GM12872 (cell line): ENCODE results near the gene DYRK1B.

ENCODE experiments used
- CTCF ChIP-seq: IDR thresholded peaks from 3 replicates; pipeline ENCODE4 v1.5.1; 2011; ENCODE audit warnings: low read depth, mild to moderate bottlenecking, low read length, moderate library complexity; ENCODE audit not compliant: insufficient read depth

DYRK1B gene

DNA sequence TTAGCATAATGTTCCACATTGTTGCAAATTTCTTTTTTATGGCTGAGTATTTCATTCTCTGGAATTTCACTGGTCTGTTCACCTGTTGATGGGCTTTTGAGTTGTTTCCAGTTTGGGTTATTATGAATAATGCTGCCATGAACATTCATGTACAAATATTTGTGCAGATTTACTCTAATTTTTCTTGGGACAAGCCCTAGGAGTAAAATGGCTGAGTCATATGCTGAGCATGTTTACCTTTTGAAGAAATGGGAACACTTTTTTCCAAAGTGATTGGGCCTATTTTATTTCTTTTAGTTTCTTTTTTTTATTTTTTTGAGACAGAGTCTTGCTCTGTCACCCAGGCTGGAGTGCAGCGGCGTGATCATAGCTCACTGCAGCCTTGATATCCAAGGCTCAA lies 16.9 kb upstream of the DYRK1B start:
- no peak for TF ChIP-seq CTCF

DNA sequence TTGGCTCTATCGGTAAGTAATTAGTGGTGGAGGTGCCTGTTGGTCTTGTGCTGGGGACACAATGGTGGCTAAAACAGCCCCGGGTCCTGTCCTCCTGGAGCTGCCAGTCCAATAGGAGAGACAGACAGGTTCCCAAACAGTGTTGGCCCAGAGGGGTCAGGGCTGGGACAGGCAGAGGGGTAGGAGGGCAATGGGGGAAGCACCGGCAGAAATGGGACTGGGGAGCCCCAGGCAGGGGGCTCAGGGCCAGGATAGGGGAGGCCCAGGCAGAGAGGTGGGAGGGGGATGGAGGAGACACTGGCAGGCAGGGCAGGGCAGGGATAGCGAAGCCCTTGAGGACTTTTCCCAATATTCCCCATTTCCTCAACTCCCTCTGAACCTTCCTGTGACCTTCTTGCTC lies 14.4 kb upstream of the DYRK1B start:
- no peak for TF ChIP-seq CTCF

DNA sequence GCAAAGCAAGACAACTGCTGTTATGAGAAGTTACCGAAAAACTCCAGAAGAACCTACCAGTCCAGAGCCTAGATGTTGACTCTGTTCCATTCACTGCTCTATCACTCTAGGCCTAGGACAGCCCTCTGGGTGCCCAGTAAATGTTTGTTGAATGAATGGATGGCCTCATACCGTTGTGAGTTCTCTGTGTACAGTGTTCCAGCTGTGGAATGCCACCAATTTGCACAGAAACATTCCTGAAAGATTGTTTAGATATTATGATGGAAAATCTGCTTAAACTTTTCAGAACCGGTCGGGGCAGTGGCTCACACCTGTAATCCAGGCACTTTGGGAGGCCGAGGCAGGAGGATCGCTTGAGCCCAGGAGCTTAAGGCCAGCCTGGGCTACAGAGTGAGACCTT lies 13.6 kb upstream of the DYRK1B start:
- no peak for TF ChIP-seq CTCF

- no peak for TF ChIP-seq CTCF
Observed at GRCh38 chr19:39846678-39847486, 12.9 kb upstream of the DYRK1B start.

DNA sequence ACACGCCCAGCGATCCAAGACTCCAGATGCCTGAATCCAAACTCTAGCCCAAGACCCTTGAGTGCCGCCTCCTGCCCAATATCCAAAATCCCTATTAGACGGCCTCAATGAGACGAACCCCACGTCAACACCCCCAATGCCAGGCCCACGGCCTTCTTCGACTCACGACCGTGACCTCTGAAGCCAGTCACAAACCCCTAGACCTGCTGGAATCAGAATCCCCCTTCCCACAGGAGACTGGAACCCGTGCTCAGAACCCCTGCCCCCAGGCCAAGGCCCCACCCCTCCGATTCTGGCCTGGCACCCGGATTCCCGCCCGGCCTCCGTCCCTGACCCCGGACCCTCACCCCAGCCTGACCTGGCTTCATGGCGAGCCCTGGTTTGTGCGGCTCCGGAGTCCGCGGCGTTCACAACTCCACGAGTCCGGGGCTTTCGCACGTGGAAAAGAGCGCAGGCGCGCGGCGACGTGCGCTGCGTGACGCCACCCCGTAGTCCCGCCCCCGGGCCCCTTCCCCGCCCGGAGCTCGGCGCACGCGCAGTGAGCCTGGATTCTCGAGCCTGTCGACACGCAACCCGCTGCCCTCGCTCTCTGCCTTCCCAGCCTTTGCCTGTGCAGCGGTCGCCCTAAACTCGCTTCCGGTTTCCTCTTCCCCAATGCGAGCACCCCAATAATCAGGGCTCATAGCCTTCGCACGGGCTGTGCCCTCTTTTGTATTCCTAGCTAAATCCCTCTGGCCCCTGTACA lies 12.1 kb upstream of the DYRK1B start, which contains the start of gene FBL:
FBL (minus strand) TSS at position 447 of the 745 bp plus-strand sequence; CDS start at position 368, 79 bp downstream.
- TF ChIP-seq CTCF, result no peak; the same call in 1 of the 3 replicates

DNA sequence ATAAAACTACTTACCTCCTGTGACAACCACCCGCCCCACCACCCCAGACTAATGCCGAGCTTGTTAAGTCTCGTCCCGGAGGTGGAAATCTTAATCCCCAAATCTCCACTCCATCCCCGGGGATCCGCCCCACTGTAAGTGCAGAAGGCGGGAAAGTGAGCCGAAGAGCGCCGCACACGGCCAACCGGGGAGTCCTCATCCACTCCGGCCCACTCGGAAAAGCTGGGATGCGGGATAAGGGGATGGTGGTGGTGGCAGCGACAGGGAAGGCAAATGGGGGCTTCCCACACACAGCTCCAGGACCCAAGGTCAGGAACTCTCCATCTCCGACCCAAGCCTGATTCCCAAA lies 11.6 kb upstream of the DYRK1B start:
- TF ChIP-seq CTCF, result no peak; the same call in 1 of the 3 replicates

- TF ChIP-seq CTCF, result no peak
Observed at GRCh38 chr19:39845172-39845571, 11.2 kb upstream of the DYRK1B start.
